DND-41 (cell line): ENCODE data around the gene MINAR1.

ENCODE experiments used
- ATAC-seq: fragments of 200-7000 bp; cut with Tn5 transposase; 3 replicates; pipeline ENCODE4 v1.9.1; 2021; ENCODE audit warnings: low read depth; ENCODE audit not compliant: insufficient read depth
- DNase-seq: peaks from one replicate; pipeline ENCODE4 v3.0.0-alpha.2; 2020
- H2AFZ ChIP-seq: 2 replicates; pipeline ENCODE4 v1.6.0; 2012; ENCODE audit warnings: low read depth, low read length
- H3K27ac ChIP-seq: 2 replicates; pipeline ENCODE4 v1.5.1; 2012; ENCODE audit warnings: low read length, inconsistent platforms
- H3K27me3 ChIP-seq: fragments of 200-600 bp; sonication (generic); 2 replicates; pipeline ENCODE4 v1.6.0; 2012; ENCODE audit warnings: low read length, mild to moderate bottlenecking, inconsistent platforms; ENCODE audit not compliant: insufficient read depth, poor library complexity
- H3K36me3 ChIP-seq: 2 replicates; pipeline ENCODE4 v1.5.1; 2012; ENCODE audit warnings: low read length, inconsistent platforms; ENCODE audit not compliant: insufficient read depth
- H3K4me1 ChIP-seq: 2 replicates; pipeline ENCODE4 v1.5.1; 2012; ENCODE audit warnings: mild to moderate bottlenecking, low read length; ENCODE audit not compliant: insufficient read depth
- H3K4me2 ChIP-seq: 2 replicates; pipeline ENCODE4 v1.6.0; 2012; ENCODE audit warnings: mild to moderate bottlenecking, moderate library complexity, low read length, inconsistent platforms; ENCODE audit not compliant: insufficient read depth
- H3K4me3 ChIP-seq, 2 experiments: fragments of 200-600 bp in 1 of 2; shearing (Covaris generic) in 1 of 2; 2 replicates each; pipeline ENCODE4 v1.5.1; 2012 to 2016; ENCODE audit warnings: inconsistent platforms in 2 of 2, low read length in 2 of 2, mild to moderate bottlenecking in 2 of 2, low read depth in 1 of 2, moderate library complexity in 1 of 2
- H3K79me2 ChIP-seq: 2 replicates; pipeline ENCODE4 v1.6.0; 2012; ENCODE audit warnings: low read length, inconsistent platforms; ENCODE audit not compliant: insufficient read depth
- H3K9ac ChIP-seq: 2 replicates; pipeline ENCODE4 v1.6.0; 2012; ENCODE audit warnings: low read depth, mild to moderate bottlenecking, inconsistent platforms, low read length, moderate library complexity
- H3K9me3 ChIP-seq: 2 replicates; pipeline ENCODE4 v1.5.1; 2012; ENCODE audit warnings: low read length, moderate library complexity, mild to moderate bottlenecking, inconsistent platforms; ENCODE audit not compliant: insufficient read depth, severe bottlenecking
- H4K20me1 ChIP-seq: 2 replicates; pipeline ENCODE4 v1.6.0; 2012; ENCODE audit warnings: low read length; ENCODE audit not compliant: insufficient read depth
- EZH2 ChIP-seq: IDR thresholded peaks from 3 replicates; pipeline ENCODE4 v1.6.1; 2012; ENCODE audit warnings: borderline replicate concordance, low read depth, mild to moderate bottlenecking, moderate library complexity, low read length, inconsistent platforms; ENCODE audit not compliant: severe bottlenecking
- TF ChIP-seq, protein P1 (sequence below): IDR thresholded peaks from 2 replicates; pipeline ENCODE4 v1.5.1; 2012; ENCODE audit warnings: borderline replicate concordance, low read length, moderate library complexity, mild to moderate bottlenecking; ENCODE audit not compliant: poor library complexity, severe bottlenecking; ENCODE audit errors: extremely low read depth

The MINAR1 gene

GRCh38 chr15:79452244-79453051 lies 20.3 kb downstream of the MINAR1 start:
- no peak overlapping the region for H3K4me2 ChIP-seq
- H3K9ac ChIP-seq = no peak overlapping the region
- no peaks in the 10 kb centered on the region; the same call in 1 of the 2 replicates for H4K20me1 ChIP-seq
- no peaks in the 10 kb centered on the region for H3K27me3 ChIP-seq
- DNase-seq = no peak
- TF ChIP-seq, protein P1, sequence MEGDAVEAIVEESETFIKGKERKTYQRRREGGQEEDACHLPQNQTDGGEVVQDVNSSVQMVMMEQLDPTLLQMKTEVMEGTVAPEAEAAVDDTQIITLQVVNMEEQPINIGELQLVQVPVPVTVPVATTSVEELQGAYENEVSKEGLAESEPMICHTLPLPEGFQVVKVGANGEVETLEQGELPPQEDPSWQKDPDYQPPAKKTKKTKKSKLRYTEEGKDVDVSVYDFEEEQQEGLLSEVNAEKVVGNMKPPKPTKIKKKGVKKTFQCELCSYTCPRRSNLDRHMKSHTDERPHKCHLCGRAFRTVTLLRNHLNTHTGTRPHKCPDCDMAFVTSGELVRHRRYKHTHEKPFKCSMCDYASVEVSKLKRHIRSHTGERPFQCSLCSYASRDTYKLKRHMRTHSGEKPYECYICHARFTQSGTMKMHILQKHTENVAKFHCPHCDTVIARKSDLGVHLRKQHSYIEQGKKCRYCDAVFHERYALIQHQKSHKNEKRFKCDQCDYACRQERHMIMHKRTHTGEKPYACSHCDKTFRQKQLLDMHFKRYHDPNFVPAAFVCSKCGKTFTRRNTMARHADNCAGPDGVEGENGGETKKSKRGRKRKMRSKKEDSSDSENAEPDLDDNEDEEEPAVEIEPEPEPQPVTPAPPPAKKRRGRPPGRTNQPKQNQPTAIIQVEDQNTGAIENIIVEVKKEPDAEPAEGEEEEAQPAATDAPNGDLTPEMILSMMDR = no peak
- TF ChIP-seq EZH2 = no peak
- no peak overlapping the region for H3K27ac ChIP-seq
- ATAC-seq = no peak
- H3K79me2 ChIP-seq = no peaks in the 10 kb centered on the region
- H3K4me1 ChIP-seq = no peaks in the 10 kb centered on the region
- H3K36me3 ChIP-seq = no peaks in the 10 kb centered on the region
- H2AFZ ChIP-seq = no peak overlapping the region
- H3K9me3 ChIP-seq = no peaks in the 10 kb centered on the region
- H3K4me3 ChIP-seq = no peak overlapping the region

GRCh38 chr15:79453446-79453845 lies 21.3 kb downstream of the MINAR1 start:
- ATAC-seq = no peak
- H3K4me3 ChIP-seq = no peak overlapping the region
- H4K20me1 ChIP-seq = no peaks in the 10 kb centered on the region; the same call in 1 of the 2 replicates
- no peak overlapping the region for H3K27ac ChIP-seq
- H3K4me1 ChIP-seq = no peaks in the 10 kb centered on the region
- H3K9me3 ChIP-seq = no peaks in the 10 kb centered on the region
- DNase-seq = no peak
- no peak overlapping the region for H3K9ac ChIP-seq
- H3K4me2 ChIP-seq = no peak overlapping the region
- no peaks in the 10 kb centered on the region for H3K36me3 ChIP-seq
- no peaks in the 10 kb centered on the region for H3K27me3 ChIP-seq
- no peak for TF ChIP-seq EZH2
- TF ChIP-seq, protein P1 = no peak
- H2AFZ ChIP-seq = no peak overlapping the region
- no peaks in the 10 kb centered on the region for H3K79me2 ChIP-seq

GRCh38 chr15:79454063-79454462 lies 21.9 kb downstream of the MINAR1 start:
- TF ChIP-seq EZH2 = no peak
- TF ChIP-seq, protein P1 = no peak
- H4K20me1 ChIP-seq = no peaks in the 10 kb centered on the region; the same call in 1 of the 2 replicates
- H3K27ac ChIP-seq = no peak overlapping the region
- H3K4me2 ChIP-seq = no peak overlapping the region
- no peak overlapping the region for H2AFZ ChIP-seq
- no peaks in the 10 kb centered on the region for H3K79me2 ChIP-seq
- no peaks in the 10 kb centered on the region for H3K9me3 ChIP-seq
- ATAC-seq (no peak), DNase-seq (no peak)
- H3K4me3 ChIP-seq = no peak overlapping the region
- no peak overlapping the region for H3K9ac ChIP-seq
- no peaks in the 10 kb centered on the region for H3K36me3 ChIP-seq
- no peaks in the 10 kb centered on the region for H3K27me3 ChIP-seq
- H3K4me1 ChIP-seq = no peaks in the 10 kb centered on the region
